SK-N-SH treated with all-trans-retinoic acid at 6 μM for 48 hours (cell line): Measurements from ENCODE around the gene UBLCP1.

Experiments
- CSDC2 ChIP-seq: fragments of 250-450 bp; sonication (Bioruptor Pico); IDR thresholded peaks from 2 replicates; pipeline ENCODE4 v1.5.0; 2020; ENCODE audit warnings: mild to moderate bottlenecking, moderate library complexity
- CSRNP3 ChIP-seq: fragments of 250-450 bp; sonication (Bioruptor Pico); IDR thresholded peaks from 2 replicates; pipeline ENCODE4 v1.5.1; 2021; ENCODE audit warnings: mild to moderate bottlenecking, moderate library complexity
- ESRRG ChIP-seq: fragments of 250-450 bp; sonication (Bioruptor Pico); IDR thresholded peaks from 2 replicates; pipeline ENCODE4 v1.6.1; 2021; ENCODE audit warnings: mild to moderate bottlenecking
- ZFP3 ChIP-seq: fragments of 250-450 bp; sonication (Bioruptor Pico); IDR thresholded peaks from 2 replicates; pipeline ENCODE4 v1.5.0; 2020; ENCODE audit warnings: mild to moderate bottlenecking, moderate library complexity
- ZFP30 ChIP-seq: fragments of 450-650 bp; formaldehyde crosslinking; IDR thresholded peaks from 2 replicates; pipeline ENCODE4 v1.5.0; 2022; ENCODE audit warnings: mild to moderate bottlenecking, moderate library complexity
- ZNF8 ChIP-seq: fragments of 450-650 bp; formaldehyde crosslinking; IDR thresholded peaks from 2 replicates; pipeline ENCODE4 v1.5.0; 2020; ENCODE audit warnings: mild to moderate bottlenecking, moderate library complexity
- TF ChIP-seq, protein P1 (sequence below): fragments of 250-450 bp; sonication (Bioruptor Pico); IDR thresholded peaks from 2 replicates; pipeline ENCODE4 v1.8.0; 2020; ENCODE audit warnings: mild to moderate bottlenecking, moderate library complexity, borderline replicate concordance
- TF ChIP-seq, protein P2 (sequence below): fragments of 250-450 bp; sonication (Bioruptor Pico); IDR thresholded peaks from 2 replicates; pipeline ENCODE4 v1.8.0; 2021; ENCODE audit warnings: low read depth, mild to moderate bottlenecking, moderate library complexity, borderline replicate concordance

- TF ChIP-seq ZNF8 (CRISPR knock-in tag), result no peak
- TF ChIP-seq, protein P1, sequence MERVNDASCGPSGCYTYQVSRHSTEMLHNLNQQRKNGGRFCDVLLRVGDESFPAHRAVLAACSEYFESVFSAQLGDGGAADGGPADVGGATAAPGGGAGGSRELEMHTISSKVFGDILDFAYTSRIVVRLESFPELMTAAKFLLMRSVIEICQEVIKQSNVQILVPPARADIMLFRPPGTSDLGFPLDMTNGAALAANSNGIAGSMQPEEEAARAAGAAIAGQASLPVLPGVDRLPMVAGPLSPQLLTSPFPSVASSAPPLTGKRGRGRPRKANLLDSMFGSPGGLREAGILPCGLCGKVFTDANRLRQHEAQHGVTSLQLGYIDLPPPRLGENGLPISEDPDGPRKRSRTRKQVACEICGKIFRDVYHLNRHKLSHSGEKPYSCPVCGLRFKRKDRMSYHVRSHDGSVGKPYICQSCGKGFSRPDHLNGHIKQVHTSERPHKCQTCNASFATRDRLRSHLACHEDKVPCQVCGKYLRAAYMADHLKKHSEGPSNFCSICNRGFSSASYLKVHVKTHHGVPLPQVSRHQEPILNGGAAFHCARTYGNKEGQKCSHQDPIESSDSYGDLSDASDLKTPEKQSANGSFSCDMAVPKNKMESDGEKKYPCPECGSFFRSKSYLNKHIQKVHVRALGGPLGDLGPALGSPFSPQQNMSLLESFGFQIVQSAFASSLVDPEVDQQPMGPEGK (CRISPR knock-in tag), result no peak
- no peak for TF ChIP-seq ZFP3 (CRISPR knock-in tag)
- TF ChIP-seq CSRNP3 (CRISPR knock-in tag), result no peak
- no peak for TF ChIP-seq ESRRG
- TF ChIP-seq, protein P2, sequence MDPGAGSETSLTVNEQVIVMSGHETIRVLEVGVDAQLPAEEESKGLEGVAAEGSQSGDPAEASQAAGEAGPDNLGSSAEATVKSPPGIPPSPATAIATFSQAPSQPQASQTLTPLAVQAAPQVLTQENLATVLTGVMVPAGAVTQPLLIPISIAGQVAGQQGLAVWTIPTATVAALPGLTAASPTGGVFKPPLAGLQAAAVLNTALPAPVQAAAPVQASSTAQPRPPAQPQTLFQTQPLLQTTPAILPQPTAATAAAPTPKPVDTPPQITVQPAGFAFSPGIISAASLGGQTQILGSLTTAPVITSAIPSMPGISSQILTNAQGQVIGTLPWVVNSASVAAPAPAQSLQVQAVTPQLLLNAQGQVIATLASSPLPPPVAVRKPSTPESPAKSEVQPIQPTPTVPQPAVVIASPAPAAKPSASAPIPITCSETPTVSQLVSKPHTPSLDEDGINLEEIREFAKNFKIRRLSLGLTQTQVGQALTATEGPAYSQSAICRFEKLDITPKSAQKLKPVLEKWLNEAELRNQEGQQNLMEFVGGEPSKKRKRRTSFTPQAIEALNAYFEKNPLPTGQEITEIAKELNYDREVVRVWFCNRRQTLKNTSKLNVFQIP, result no peak
- TF ChIP-seq CSDC2 (CRISPR knock-in tag), result no peak
- TF ChIP-seq ZFP30, result no peak
These were observed 27.7 kb downstream of the UBLCP1 start for GRCh38 chr5:159290741-159291140.
